Chondrocyte (in vitro differentiated cells): ENCODE data around the gene WNK1. TPM values are rescaled to one million over a fixed set of nuclear protein-coding genes. Genes with fewer than 3 reads are reported as not detected.
A peak's percentile ranks its signal among the peaks of the same experiment; 100 is the strongest.

ENCODE experiments used
- DNase-seq: peaks from one replicate; pipeline ENCODE4 v3.0.0; 2021; ENCODE audit warnings: mixed read lengths, low spot score
- H3K27ac Mint-ChIP-seq: one replicate; pipeline ENCODE4 v1.8.0; 2021; ENCODE audit warnings: mild to moderate bottlenecking, moderate library complexity, mixed read lengths; ENCODE audit not compliant: unreplicated experiment
- H3K27me3 Mint-ChIP-seq: 2 replicates; pipeline ENCODE4 v1.8.0; 2021; ENCODE audit warnings: low read depth, mixed read lengths
- H3K36me3 Mint-ChIP-seq: 2 replicates; pipeline ENCODE4 v1.8.0; 2021; ENCODE audit warnings: low read depth, mixed read lengths
- H3K4me1 Mint-ChIP-seq: 2 replicates; pipeline ENCODE4 v1.8.0; 2021; ENCODE audit warnings: low read depth, mild to moderate bottlenecking, mixed read lengths
- H3K4me3 Mint-ChIP-seq: one replicate; pipeline ENCODE4 v1.8.0; 2021; ENCODE audit warnings: mild to moderate bottlenecking, moderate library complexity, mixed read lengths; ENCODE audit not compliant: unreplicated experiment
- H3K9me3 Mint-ChIP-seq: 2 replicates; pipeline ENCODE4 v1.8.0; 2021; ENCODE audit warnings: low read depth, mixed read lengths
- CTCF ChIP-seq: fragments of 200-600 bp; sonication (generic); IDR thresholded peaks from 2 replicates; pipeline ENCODE4 v1.5.0; 2021; ENCODE audit warnings: antibody characterized with exemption, mild to moderate bottlenecking, moderate library complexity
- total RNA-seq: library from RNA; stranded (reverse); gene quantifications from 3 replicates; pipeline ENCODE4 v1.2.1, GENCODE V29; 2021

Gene WNK1
- total RNA-seq, 1 donor from 2014 or later = 163 TPM

- peak overlapping the region; percentile 73 for H3K27ac Mint-ChIP-seq
- no peaks in the 10 kb centered on the region for H3K27me3 Mint-ChIP-seq
- peaks cover 17% of the 10 kb centered on the region for H3K4me1 Mint-ChIP-seq
- no peak overlapping the region for H3K4me3 Mint-ChIP-seq
- TF ChIP-seq CTCF = no peak
- no peak for DNase-seq
- H3K36me3 Mint-ChIP-seq = peaks cover 45% of the 10 kb centered on the region
- no peaks in the 10 kb centered on the region for H3K9me3 Mint-ChIP-seq
Measured at GRCh38 chr12:909861-910260, 157.5 kb downstream of the WNK1 start.

GRCh38 chr12:910416-910815, 158.0 kb downstream of the WNK1 start:
- peaks cover 47% of the 10 kb centered on the region for H3K36me3 Mint-ChIP-seq
- no peak overlapping the region for H3K4me3 Mint-ChIP-seq
- H3K9me3 Mint-ChIP-seq = no peaks in the 10 kb centered on the region
- H3K4me1 Mint-ChIP-seq = peaks cover 17% of the 10 kb centered on the region
- no peaks in the 10 kb centered on the region for H3K27me3 Mint-ChIP-seq
- no peak for TF ChIP-seq CTCF
- H3K27ac Mint-ChIP-seq = no peak overlapping the region
- DNase-seq = no peak

GRCh38 chr12:911191-911826, 158.9 kb downstream of the WNK1 start:
- Mint-ChIP-seq H3K9me3 (no peaks in the 10 kb centered on the region), H3K4me1 (peaks cover 9% of the 10 kb centered on the region), H3K4me3 (no peak overlapping the region), H3K27ac (no peak overlapping the region), H3K27me3 (no peaks in the 10 kb centered on the region), H3K36me3 (peaks cover 41% of the 10 kb centered on the region)
- no peak for TF ChIP-seq CTCF
- DNase-seq = no peak

- Mint-ChIP-seq H3K4me1 (peaks cover 9% of the 10 kb centered on the region), H3K36me3 (peaks cover 38% of the 10 kb centered on the region), H3K9me3 (no peaks in the 10 kb centered on the region), H3K4me3 (no peak overlapping the region), H3K27me3 (no peaks in the 10 kb centered on the region), H3K27ac (no peak overlapping the region)
- no peak for TF ChIP-seq CTCF
- DNase-seq = no peak
Measured at GRCh38 chr12:912466-913235, 160.3 kb downstream of the WNK1 start.

GRCh38 chr12:913919-914698, 161.7 kb downstream of the WNK1 start:
- no peaks in the 10 kb centered on the region for H3K27me3 Mint-ChIP-seq
- peaks cover 37% of the 10 kb centered on the region for H3K36me3 Mint-ChIP-seq
- H3K4me3 Mint-ChIP-seq = no peak overlapping the region
- no peak for DNase-seq
- H3K4me1 Mint-ChIP-seq = peaks cover 9% of the 10 kb centered on the region
- H3K27ac Mint-ChIP-seq = peak overlapping the region; percentile 79
- TF ChIP-seq CTCF = no peak
- no peaks in the 10 kb centered on the region for H3K9me3 Mint-ChIP-seq
